ENCODE results near the gene EIF2B2.

The EIF2B2 gene

GRCh38 chr14:74963705-74964271 lies 38.9 kb upstream of the EIF2B2 start:
- Mint-ChIP-seq H3K36me3 (peaks cover 2% of the 10 kb centered on the region), H3K27ac (no peak overlapping the region), H3K4me3 (no peak overlapping the region)

GRCh38 chr14:74964787-74965485 lies 37.8 kb upstream of the EIF2B2 start:
- Mint-ChIP-seq H3K27me3 (no peaks in the 10 kb centered on the region), H3K9me3 (ENCODE audit: low read depth) (no peaks in the 10 kb centered on the region), H3K27ac (no peak overlapping the region), H3K36me3 (peaks cover 2% of the 10 kb centered on the region), H3K4me1 (ENCODE audit: low read depth) (peaks cover 5% of the 10 kb centered on the region), H3K4me3 (no peak overlapping the region)

More at GRCh38 chr14:74963705-74964271, 38.9 kb upstream of the EIF2B2 start:
- H3K4me1 Mint-ChIP-seq (ENCODE audit: low read depth) = peaks cover 5% of the 10 kb centered on the region
- H3K27me3 Mint-ChIP-seq = no peaks in the 10 kb centered on the region
- H3K9me3 Mint-ChIP-seq (ENCODE audit: low read depth) = no peaks in the 10 kb centered on the region

GRCh38 chr14:74965486-74966153 lies 37.1 kb upstream of the EIF2B2 start:
- Mint-ChIP-seq H3K36me3 (peaks cover 2% of the 10 kb centered on the region), H3K27me3 (no peaks in the 10 kb centered on the region), H3K27ac (no peak overlapping the region), H3K4me3 (no peak overlapping the region), H3K9me3 (ENCODE audit: low read depth) (no peaks in the 10 kb centered on the region), H3K4me1 (ENCODE audit: low read depth) (peaks cover 5% of the 10 kb centered on the region)

GRCh38 chr14:74968811-74969210 lies 33.9 kb upstream of the EIF2B2 start:
- H3K9me3 Mint-ChIP-seq (ENCODE audit: low read depth) = no peaks in the 10 kb centered on the region
- H3K4me1 Mint-ChIP-seq (ENCODE audit: low read depth) = peaks cover 7% of the 10 kb centered on the region
- no peaks in the 10 kb centered on the region for H3K27me3 Mint-ChIP-seq
- H3K36me3 Mint-ChIP-seq = peaks cover 2% of the 10 kb centered on the region
- no peak overlapping the region for H3K27ac Mint-ChIP-seq
- no peak overlapping the region for H3K4me3 Mint-ChIP-seq

GRCh38 chr14:74973003-74973653 lies 29.6 kb upstream of the EIF2B2 start:
- H3K9me3 Mint-ChIP-seq (ENCODE audit: low read depth) = no peaks in the 10 kb centered on the region
- H3K36me3 Mint-ChIP-seq = no peaks in the 10 kb centered on the region
- peaks cover 3% of the 10 kb centered on the region for H3K4me1 Mint-ChIP-seq (ENCODE audit: low read depth)
- H3K27ac Mint-ChIP-seq = no peak overlapping the region
- H3K27me3 Mint-ChIP-seq = no peaks in the 10 kb centered on the region
- no peak overlapping the region for H3K4me3 Mint-ChIP-seq

- H3K4me1 Mint-ChIP-seq (ENCODE audit: low read depth) = peaks cover 3% of the 10 kb centered on the region
- H3K27me3 Mint-ChIP-seq = no peaks in the 10 kb centered on the region
- H3K4me3 Mint-ChIP-seq = no peak overlapping the region
- H3K27ac Mint-ChIP-seq = peak overlapping the region; percentile 72
- H3K9me3 Mint-ChIP-seq (ENCODE audit: low read depth) = no peaks in the 10 kb centered on the region
- H3K36me3 Mint-ChIP-seq = no peaks in the 10 kb centered on the region
Measured at GRCh38 chr14:74973905-74974363, 28.8 kb upstream of the EIF2B2 start.

- Mint-ChIP-seq H3K27me3 (no peaks in the 10 kb centered on the region), H3K27ac (no peak overlapping the region), H3K4me3 (no peak overlapping the region)
Measured at GRCh38 chr14:74974364-74975058, 28.2 kb upstream of the EIF2B2 start.

GRCh38 chr14:74975059-74975810 lies 27.5 kb upstream of the EIF2B2 start:
- no peak overlapping the region for H3K27ac Mint-ChIP-seq
- peaks cover 3% of the 10 kb centered on the region for H3K4me1 Mint-ChIP-seq (ENCODE audit: low read depth)
- H3K36me3 Mint-ChIP-seq = no peaks in the 10 kb centered on the region

More at GRCh38 chr14:74974364-74975058, 28.2 kb upstream of the EIF2B2 start:
- no peaks in the 10 kb centered on the region for H3K36me3 Mint-ChIP-seq
- peaks cover 3% of the 10 kb centered on the region for H3K4me1 Mint-ChIP-seq (ENCODE audit: low read depth)
- H3K9me3 Mint-ChIP-seq (ENCODE audit: low read depth) = no peaks in the 10 kb centered on the region

GRCh38 chr14:74976264-74977113 lies 26.2 kb upstream of the EIF2B2 start:
- Mint-ChIP-seq H3K27ac (no peak overlapping the region), H3K4me1 (ENCODE audit: low read depth) (peaks cover 3% of the 10 kb centered on the region), H3K9me3 (ENCODE audit: low read depth) (no peaks in the 10 kb centered on the region), H3K4me3 (no peak overlapping the region), H3K27me3 (no peaks in the 10 kb centered on the region), H3K36me3 (no peaks in the 10 kb centered on the region)

More at GRCh38 chr14:74975059-74975810, 27.5 kb upstream of the EIF2B2 start:
- Mint-ChIP-seq H3K27me3 (no peaks in the 10 kb centered on the region), H3K9me3 (ENCODE audit: low read depth) (no peaks in the 10 kb centered on the region), H3K4me3 (no peak overlapping the region)

GRCh38 chr14:74977164-74977900 lies 25.4 kb upstream of the EIF2B2 start:
- Mint-ChIP-seq H3K4me1 (ENCODE audit: low read depth) (peaks cover 3% of the 10 kb centered on the region), H3K27me3 (no peaks in the 10 kb centered on the region), H3K4me3 (no peak overlapping the region), H3K36me3 (no peaks in the 10 kb centered on the region), H3K27ac (no peak overlapping the region), H3K9me3 (ENCODE audit: low read depth) (no peaks in the 10 kb centered on the region)

GRCh38 chr14:74977901-74978385 lies 24.8 kb upstream of the EIF2B2 start:
- H3K27ac Mint-ChIP-seq = no peak overlapping the region
- peaks cover 3% of the 10 kb centered on the region for H3K4me1 Mint-ChIP-seq (ENCODE audit: low read depth)
- no peaks in the 10 kb centered on the region for H3K9me3 Mint-ChIP-seq (ENCODE audit: low read depth)
- H3K27me3 Mint-ChIP-seq = no peaks in the 10 kb centered on the region
- no peak overlapping the region for H3K4me3 Mint-ChIP-seq
- no peaks in the 10 kb centered on the region for H3K36me3 Mint-ChIP-seq

- Mint-ChIP-seq H3K9me3 (ENCODE audit: low read depth) (no peaks in the 10 kb centered on the region), H3K36me3 (no peaks in the 10 kb centered on the region), H3K4me3 (no peak overlapping the region), H3K27ac (no peak overlapping the region), H3K27me3 (no peaks in the 10 kb centered on the region), H3K4me1 (ENCODE audit: low read depth) (peaks cover 3% of the 10 kb centered on the region)
Measured at GRCh38 chr14:74978416-74978947, 24.2 kb upstream of the EIF2B2 start.
